GM18858 (cell line): ENCODE results near the gene SLC39A13.

Source experiments
- ATAC-seq: cut with Tn5 transposase; IDR thresholded peaks from one replicate; pipeline ENCODE4 v1.9.1; 2021; ENCODE audit not compliant: unreplicated experiment

Gene SLC39A13

GRCh38 chr11:47407746-47408590 is at the start of gene SLC39A13:
SLC39A13 (plus strand) TSS chr11:47408590; CDS start chr11:47410095, 1,505 bp downstream.
- peak; percentile 81 for ATAC-seq

DNA sequence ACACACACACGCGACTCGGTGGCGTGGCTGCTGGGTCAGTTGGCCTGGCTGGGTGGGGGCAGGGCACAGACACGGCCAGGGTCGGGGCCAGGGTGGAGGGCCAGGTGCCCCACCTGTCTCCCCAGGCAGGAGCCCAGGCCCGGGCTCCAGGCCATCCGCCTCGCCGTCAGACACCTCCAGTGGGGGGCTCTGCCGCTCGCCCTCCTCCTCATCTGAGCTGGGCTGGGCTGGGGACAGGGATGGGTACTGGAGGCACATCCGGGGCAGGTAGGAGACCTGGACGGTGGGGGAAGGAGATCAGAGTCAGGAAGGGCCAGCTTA is 49.7 kb upstream of the SLC39A13 start:
- ATAC-seq, result no peak

GRCh38 chr11:47359162-47359561 is 49.2 kb upstream of the SLC39A13 start:
- no peak for ATAC-seq

GRCh38 chr11:47359586-47359985 is 48.8 kb upstream of the SLC39A13 start:
- ATAC-seq, result no peak

- no peak for ATAC-seq
These were observed 48.0 kb upstream of the SLC39A13 start for GRCh38 chr11:47360341-47360740.

GRCh38 chr11:47361419-47361818 is 47.0 kb upstream of the SLC39A13 start:
- ATAC-seq, result no peak

GRCh38 chr11:47366020-47366490 is 42.3 kb upstream of the SLC39A13 start:
- peak; percentile 46 for ATAC-seq

- no peak for ATAC-seq
These were observed 38.7 kb upstream of the SLC39A13 start for GRCh38 chr11:47369676-47370075.

- no peak for ATAC-seq
These were observed 36.0 kb upstream of the SLC39A13 start for GRCh38 chr11:47372422-47372821.

DNA sequence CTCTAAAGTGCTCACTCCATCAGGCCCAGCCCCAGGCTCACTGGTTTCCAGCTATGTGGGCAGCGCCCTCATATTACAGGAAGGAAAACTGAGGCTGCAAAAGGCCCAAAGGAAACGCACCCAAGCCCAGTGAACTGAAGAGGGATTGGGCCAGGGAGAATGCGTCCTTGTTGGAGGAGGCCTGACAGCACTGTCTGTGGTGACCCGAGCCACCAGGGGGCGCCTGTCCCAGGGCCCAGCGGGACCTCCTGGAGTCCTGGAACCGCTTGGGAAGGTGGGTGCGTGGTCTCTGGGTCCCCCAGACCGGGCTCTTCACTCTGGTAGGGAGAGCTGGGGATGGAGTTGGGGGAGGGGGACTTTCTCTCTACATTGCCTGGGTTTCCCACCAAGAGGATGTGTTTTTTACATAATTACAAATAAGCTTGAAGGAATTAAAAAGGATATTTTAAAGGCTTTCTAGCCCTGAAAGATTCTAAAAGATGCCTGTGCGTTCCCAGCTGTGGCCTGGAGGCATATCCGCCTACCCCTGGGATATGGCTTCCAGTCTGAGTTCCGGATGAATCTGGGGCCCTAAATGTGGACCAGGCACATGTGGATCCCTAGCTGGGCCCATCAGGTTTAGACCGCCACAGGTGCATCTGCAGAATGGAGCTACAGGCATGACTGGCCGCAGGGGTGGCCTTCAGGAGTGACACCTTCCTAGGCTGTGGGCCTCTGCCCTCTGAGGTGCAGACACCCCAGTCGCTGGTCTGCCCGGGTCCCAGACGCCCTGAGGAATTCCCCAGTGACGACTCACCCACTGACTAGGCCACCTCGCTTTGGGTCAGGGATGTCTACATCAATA is 34.3 kb upstream of the SLC39A13 start:
- no peak for ATAC-seq

DNA sequence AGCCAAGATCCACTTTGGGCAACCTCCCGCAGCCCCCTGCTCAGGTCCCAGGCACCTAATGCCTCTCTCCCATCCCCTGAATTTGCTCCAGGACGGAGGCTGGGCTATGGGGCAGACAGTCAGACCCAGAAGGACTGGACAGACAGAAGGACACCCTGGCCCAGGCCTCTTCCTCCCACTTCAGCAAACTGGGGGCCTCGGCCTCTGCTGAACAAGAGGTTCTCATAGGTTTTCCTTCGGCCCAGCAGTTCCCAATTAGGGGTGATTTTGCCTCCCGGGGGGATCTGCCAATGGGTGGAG is 33.7 kb upstream of the SLC39A13 start:
- ATAC-seq, result no peak

GRCh38 chr11:47375020-47375419 is 33.4 kb upstream of the SLC39A13 start:
- ATAC-seq, result no peak

DNA sequence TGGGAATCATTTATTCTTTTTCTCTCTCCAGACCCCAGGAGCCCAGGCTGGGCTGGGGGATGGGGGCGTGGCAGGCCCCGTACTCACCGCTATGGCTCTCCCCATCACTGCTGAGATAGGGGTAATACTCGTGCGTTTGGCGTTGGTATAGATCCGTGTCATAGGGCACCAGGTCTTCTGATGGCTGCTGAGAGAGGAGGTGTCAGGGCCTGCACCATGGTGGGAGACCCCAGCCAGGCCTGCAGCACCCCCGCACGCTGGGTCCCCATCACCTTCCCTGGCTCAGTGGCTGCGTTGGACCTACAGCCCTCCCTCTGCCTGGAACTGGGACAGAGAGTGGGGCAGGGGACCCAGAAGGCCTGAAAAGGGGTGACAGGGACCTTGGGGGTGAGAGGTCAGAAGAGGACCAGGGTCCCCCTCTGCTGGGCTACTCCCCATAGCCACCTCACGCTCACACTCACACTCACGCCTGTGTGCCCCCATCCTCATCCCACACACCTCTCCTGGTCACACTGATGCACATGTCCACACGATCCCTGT is 32.8 kb upstream of the SLC39A13 start:
- ATAC-seq, result no peak

- no peak for ATAC-seq
These were observed 32.3 kb upstream of the SLC39A13 start for GRCh38 chr11:47376107-47376524.

- no peak for ATAC-seq
These were observed 31.6 kb upstream of the SLC39A13 start for GRCh38 chr11:47376525-47377371.

GRCh38 chr11:47377571-47378009 is 30.8 kb upstream of the SLC39A13 start:
- no peak for ATAC-seq

DNA sequence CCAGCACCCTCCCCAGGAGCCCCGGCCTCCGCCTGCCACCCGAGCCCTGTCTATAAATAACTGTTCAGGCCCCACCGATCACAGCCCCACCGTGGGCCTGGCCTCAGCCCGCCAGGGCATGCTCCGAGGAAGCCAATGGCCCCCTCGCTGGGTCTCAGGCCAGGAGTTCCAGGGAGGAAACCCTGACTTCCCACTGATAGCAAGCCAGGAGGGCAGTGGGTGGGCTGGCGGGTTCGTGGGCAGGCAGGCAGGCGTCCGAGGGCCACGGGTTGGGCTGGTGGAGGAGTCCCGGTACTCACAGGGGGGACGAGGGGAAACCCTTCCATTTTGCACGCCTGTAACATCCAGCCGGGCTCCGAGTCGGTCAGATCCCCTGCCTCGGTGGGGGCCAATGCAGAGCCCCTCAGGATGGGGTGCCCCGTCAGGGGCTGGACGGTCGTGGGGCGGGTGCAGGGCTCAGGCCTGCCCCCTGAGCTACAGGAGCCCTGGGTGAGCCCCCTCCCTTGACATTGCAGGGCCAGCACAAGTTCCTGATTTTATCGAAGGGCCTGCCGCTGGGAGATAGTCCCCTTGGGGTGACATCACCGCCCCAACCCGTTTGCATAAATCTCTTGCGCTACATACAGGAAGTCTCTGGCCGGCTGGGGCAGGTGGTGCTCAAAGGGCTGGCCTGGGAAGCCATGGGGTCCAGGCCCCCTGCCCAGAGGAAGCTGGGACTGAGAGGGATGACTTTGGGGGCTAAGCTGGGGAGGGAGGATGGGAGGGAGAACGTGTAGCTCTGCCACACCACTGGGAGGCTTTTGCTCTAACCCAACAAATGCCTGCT is 30.2 kb upstream of the SLC39A13 start, which contains the start of gene SPI1:
Gene SPI1 (minus strand): TSS at position 538 of the 826 bp plus-strand sequence. CDS start 194 bp downstream, at position 344.
- peak; percentile 73 for ATAC-seq

DNA sequence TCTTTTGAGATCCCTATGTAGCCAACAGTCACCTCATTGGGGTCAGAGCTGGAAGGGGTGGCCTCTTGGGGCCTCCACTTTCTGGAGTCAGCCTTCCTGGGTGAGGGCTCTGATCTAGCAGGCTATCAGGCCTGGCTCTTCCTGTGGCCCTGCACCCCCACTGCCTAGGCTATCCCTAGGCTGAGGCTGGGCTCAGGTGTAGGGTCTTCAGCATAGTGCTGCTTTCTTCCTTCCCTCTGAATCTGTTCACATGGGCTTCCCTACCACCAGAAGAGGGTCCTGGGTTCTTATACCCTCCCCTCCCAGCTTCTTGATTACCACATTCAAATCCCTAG is 29.6 kb upstream of the SLC39A13 start:
- ATAC-seq, result no peak

GRCh38 chr11:47379317-47379716 is 29.1 kb upstream of the SLC39A13 start:
- ATAC-seq, result no peak

- ATAC-seq, result no peak
These were observed 28.3 kb upstream of the SLC39A13 start for GRCh38 chr11:47380078-47380477.
